IPS-NIHi7 (cell line): ENCODE measurements around the gene COX14.

ENCODE experiments used
- DNase-seq: peaks from one replicate; pipeline ENCODE4 v3.0.0; 2012; ENCODE audit warnings: mixed read lengths; ENCODE audit errors: extremely low spot score

The COX14 gene

DNA sequence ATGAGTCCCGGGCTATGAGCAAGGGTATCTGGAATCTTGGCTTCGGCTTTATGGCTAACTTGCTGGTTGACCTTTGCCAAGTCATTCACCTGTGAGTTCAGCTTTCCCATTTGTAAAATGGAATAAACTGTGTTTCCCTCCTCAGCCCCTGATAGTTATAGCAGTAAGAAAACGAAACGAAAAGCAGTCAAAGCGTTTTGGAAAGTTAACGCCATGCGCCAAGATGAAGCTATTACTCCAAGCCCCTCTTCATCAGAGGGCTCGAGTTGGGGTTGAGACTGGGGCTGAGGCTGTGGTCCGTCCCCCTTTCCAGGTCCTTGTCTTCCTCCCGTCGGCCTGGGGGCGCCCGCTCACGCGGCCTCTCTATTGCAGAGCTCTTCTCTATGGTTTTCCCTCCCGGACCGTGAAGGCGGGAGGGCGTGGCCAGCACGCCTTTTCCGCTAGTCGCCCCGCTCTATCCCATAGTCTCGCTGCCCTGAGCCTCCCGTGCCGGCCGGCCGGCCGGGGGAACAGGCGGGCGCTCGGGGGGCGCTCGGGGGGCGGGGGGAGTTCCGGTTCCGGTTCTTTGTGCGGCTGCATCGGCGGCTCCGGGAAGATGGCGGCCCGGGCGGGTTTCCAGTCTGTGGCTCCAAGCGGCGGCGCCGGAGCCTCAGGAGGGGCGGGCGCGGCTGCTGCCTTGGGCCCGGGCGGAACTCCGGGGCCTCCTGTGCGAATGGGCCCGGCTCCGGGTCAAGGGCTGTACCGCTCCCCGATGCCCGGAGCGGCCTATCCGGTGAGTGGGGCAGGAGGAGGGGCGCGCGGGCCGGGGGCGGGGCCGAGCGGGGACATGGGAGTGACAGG, 27.0 kb upstream of the COX14 start, which contains the start of gene SMARCD1:
Gene SMARCD1 (plus strand): TSS at position 568 of the 840 bp plus-strand sequence. CDS start 28 bp downstream, at position 596.
- peak; percentile 94 for DNase-seq

- DNase-seq: no peak
Observed at GRCh38 chr12:50085615-50086072, 26.4 kb upstream of the COX14 start.

- DNase-seq: no peak
Observed at GRCh38 chr12:50086148-50086547, 25.9 kb upstream of the COX14 start.

- no peak for DNase-seq
Observed at GRCh38 chr12:50087151-50087550, 24.9 kb upstream of the COX14 start.

GRCh38 chr12:50087995-50088394, 24.0 kb upstream of the COX14 start:
- DNase-seq: no peak

DNA sequence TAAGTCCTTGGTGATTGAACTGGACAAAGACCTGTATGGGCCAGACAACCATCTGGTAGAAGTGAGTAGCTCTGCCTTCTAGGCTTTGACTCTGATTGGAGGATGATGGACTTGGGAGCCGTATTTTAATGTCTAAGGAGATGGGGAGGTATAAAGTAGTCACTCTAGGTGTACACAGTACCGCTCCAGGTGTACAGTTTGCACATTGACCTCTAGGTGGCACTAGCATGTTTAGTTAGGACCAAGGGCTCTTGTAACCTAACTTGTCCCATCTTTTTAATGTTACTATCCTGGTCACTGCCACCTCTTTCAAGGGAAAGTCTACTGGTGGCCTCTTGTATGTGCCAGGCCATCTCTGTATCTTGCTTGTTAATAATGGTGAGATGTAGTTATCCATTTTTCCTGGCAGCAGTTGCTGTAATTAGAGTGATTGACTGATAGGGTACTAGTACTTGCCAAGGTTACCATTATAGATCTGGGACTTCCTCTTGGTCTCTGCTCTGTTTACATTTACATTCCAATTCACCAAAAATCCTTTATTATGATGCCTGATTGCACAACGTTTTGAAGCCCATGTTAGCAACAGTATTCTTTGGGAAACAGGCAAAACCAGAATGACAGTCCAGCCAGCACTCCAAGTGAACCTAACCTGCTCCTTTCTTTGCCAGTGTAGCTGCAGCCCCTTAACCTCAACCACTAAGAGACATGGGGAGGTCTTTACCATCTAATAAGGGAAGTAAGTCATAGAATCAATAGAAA, 23.3 kb upstream of the COX14 start:
- no peak for DNase-seq

GRCh38 chr12:50089730-50090129, 22.3 kb upstream of the COX14 start:
- DNase-seq: no peak

DNA sequence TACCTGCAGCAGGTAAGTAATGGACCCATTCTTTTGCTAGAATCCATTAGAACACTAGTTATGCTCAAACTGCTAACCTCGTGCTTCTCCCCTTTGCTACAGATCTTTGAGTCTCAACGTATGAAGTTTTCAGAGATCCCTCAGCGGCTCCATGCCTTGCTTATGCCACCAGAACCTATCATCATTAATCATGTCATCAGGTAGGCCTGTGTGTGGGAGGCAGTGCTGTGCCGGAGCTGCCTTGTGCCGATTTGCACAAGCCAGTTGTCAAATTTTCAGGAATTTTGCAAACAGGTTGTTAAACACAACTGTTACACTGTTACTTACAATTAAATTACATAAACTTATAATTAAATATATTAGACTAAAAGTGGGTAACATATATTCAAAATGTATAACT, 21.6 kb upstream of the COX14 start:
- no peak for DNase-seq

- no peak for DNase-seq
Observed at GRCh38 chr12:50097952-50098351, 14.1 kb upstream of the COX14 start.

- DNase-seq: no peak
Observed at GRCh38 chr12:50099302-50100008, 12.6 kb upstream of the COX14 start.

- peak; percentile 31 for DNase-seq
Observed at GRCh38 chr12:50100561-50100960, 11.5 kb upstream of the COX14 start.

GRCh38 chr12:50101663-50102062, 10.4 kb upstream of the COX14 start:
- DNase-seq: peak; percentile 83

- no peak for DNase-seq
Observed at GRCh38 chr12:50102131-50102531, 9.9 kb upstream of the COX14 start.

DNA sequence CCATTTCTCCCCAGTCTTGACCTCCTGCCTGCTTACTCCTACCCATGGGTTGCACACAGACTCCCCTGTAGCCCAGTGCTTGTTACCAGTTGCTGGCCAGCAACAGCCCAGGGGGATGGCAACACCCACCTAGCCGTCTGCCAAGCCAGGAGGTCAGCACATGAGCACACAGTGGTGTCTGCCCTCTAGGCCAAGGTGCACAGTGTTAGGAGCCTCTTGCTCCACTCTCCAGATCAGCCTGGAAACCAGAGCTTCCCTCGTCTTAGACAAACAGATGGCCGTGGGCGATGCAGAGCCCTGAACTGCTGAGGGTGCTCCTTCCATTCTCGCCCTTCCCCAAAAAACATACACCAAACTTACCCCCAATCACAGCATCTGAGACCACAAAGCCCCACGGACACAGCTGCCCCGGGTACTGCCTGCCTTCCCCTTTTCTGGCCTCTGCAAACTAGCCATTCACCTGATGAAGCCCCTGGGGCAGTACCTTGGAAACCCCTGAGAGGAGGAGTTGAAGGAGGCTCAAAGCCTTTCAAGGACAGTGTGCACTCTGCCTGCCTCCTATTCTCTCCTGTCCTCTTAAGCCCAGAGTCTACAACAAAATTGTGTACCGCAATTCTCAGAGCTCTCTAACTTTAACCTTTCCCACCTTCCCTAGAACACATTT, 9.3 kb upstream of the COX14 start:
- no peak for DNase-seq

GRCh38 chr12:50103351-50103750, 8.7 kb upstream of the COX14 start:
- DNase-seq: no peak

GRCh38 chr12:50103767-50104321, 8.2 kb upstream of the COX14 start, which contains the start of gene GPD1:
GPD1 (plus strand) TSS chr12:50104008; CDS start chr12:50104051, 43 bp downstream.
- DNase-seq: peak; percentile 56

- no peak for DNase-seq
Observed at GRCh38 chr12:50104417-50105366, 7.3 kb upstream of the COX14 start.

DNA sequence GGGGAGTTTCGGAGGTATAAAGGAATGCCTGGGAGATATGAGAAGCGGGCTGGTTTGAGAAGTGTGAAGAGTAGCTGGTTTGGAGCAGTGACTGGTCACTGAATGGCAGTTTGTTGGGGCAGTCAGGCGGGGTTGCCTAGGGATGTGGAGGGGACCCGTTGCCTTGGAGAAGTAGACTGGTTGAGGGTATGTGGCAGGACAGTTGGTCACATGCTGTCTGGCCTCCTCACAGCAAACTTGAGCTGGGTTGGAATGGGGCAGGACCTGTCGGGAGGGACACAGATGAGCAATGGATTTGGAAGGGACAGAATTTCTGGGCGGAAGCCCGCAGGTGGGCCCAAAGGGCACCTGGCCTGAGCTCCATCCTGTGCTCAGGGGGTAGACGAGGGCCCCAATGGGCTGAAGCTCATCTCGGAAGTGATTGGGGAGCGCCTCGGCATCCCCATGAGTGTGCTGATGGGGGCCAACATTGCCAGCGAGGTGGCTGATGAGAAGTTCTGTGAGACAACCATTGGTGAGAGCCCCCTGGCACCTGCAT, 6.1 kb upstream of the COX14 start:
- DNase-seq: no peak

GRCh38 chr12:50106907-50107306, 5.1 kb upstream of the COX14 start:
- no peak for DNase-seq
